Endothelial cell of hepatic sinusoid (primary cell): ENCODE measurements around the gene LIMS2.

Source experiments
- in situ Hi-C: cut with HindIII; loops from 2 replicates; pipeline ENCODE4 v1.10.0; 2017; ENCODE audit warnings: low sequenced_read_pairs

The LIMS2 gene, protein sequence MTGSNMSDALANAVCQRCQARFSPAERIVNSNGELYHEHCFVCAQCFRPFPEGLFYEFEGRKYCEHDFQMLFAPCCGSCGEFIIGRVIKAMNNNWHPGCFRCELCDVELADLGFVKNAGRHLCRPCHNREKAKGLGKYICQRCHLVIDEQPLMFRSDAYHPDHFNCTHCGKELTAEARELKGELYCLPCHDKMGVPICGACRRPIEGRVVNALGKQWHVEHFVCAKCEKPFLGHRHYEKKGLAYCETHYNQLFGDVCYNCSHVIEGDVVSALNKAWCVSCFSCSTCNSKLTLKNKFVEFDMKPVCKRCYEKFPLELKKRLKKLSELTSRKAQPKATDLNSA

GRCh38 chr2:127675331-127676261 lies at the start of gene LIMS2:
TSS of gene LIMS2 (minus strand) at chr2:127675530. CDS start at chr2:127675024, 506 bp downstream.
- in situ Hi-C loops, result no loop called here

DNA sequence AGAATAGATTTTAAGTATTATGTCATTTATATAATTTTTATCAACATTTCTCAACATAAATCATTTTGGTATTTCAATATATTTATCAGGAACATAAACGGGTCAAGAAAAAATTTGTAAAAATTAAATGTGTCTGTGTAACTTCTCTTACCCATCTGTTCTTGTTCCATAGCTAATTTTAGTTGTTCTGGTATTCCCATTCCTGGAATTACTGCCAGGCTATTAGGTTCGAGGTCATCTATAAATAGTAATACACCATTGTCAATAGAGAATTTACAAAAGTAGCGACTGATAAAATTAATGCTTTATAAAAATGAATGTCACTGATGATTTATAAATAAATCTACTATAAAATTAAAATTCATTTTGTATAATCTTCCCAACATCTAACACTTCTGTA lies 47.5 kb upstream of the LIMS2 start:
- in situ Hi-C loops, result no loop called here

DNA sequence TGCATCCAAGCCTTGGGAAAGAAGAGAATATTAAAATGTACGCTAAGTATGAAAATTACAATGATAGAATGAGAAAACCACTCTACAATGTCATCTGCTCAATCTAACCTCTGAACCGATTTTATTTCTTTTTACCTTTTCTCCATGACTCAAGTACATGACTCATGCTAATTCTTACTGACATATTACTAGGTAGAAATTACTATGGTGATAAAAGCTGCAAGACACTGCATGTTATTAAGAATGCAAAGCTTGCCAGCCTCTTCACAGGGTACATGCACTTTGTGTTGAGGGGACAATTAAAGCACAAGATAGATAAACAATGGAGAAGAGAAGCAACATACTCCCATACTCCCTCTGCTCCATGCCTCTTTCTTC lies 46.6 kb upstream of the LIMS2 start:
- in situ Hi-C loops, result no loop called here

DNA sequence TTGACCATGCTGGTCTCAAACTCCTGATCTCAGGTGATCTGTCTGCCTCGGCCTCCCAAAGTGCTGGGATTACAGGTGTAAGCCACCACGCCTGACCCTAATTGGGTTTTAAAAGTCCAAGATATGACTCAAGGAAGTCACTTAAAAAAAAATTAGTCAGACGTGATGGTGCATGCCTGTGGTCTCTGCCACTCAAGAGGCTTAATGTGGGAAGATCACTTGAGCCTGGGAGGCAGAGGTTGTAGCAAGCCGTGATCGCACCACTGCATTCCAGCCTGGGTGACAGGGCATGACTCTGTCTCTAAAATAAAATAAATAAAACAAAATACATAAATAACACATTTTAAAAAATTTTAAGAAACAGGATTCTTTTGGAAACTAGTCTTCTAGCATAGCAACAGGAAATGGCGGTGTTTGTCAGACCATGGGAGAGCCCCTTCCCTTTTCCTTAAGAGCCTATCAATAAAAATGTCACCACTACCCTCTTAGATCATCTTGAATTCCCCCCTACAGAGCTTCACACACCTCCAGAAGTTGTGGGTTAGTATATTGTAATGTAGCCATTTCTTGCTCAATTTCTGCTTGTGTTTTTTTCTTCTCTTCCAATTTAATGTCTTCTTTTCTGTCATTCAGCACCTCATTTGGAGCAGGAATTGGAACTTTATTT lies 46.1 kb upstream of the LIMS2 start:
- in situ Hi-C loops, result no loop called here

DNA sequence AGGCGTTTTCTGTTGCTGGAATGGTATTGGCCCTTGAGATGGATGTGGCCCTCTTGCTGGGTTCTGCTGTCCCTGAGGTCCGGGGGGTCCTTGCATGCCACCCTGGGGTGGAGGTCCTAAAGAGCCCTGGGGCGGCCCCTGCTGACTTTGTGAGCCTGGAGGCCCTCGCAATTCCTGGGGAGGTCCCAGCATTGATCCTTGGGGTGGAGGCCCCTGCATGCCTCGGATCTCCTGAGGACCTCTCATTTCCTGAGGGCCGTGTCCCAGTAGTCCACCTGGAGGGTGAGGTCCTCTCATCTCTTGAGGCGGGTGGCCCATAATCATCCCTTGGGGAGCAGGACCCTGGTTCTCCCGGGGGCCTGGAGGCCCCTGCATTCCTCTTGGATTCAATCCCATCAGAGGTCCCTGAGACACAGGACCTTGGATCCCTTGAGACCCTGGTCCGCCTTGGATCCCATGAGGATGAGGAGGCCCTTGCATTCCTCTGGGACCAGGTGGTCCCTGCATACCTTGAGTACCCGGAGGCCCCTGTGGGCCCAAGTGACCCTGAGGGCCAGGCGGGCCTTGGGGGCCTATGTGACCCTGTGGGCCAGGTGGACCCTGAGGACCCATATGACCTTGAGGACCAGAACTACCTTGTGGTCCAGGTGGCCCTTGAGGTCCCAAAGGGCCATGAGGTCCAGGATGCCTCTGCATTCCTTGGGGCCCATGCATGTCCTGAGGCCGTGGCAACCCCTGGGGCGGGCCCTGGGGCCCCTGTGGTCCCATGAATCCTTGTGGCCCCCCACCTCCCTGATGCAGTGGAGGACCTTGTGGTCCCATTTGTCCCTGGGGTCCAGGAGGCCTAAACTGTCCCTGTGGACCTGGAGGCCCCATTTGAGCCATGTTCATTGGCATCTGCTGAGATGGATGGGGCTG lies 44.2 kb upstream of the LIMS2 start:
- in situ Hi-C loops, result no loop called here

GRCh38 chr2:127718271-127718670 lies 42.9 kb upstream of the LIMS2 start:
- in situ Hi-C loops, result no loop called here

GRCh38 chr2:127715778-127716449 lies 40.6 kb upstream of the LIMS2 start:
- in situ Hi-C loops, result no loop called here

- in situ Hi-C loops, result no loop called here
Observed at GRCh38 chr2:127713562-127713961, 38.2 kb upstream of the LIMS2 start.

GRCh38 chr2:127712999-127713398 lies 37.7 kb upstream of the LIMS2 start:
- in situ Hi-C loops, result no loop called here

DNA sequence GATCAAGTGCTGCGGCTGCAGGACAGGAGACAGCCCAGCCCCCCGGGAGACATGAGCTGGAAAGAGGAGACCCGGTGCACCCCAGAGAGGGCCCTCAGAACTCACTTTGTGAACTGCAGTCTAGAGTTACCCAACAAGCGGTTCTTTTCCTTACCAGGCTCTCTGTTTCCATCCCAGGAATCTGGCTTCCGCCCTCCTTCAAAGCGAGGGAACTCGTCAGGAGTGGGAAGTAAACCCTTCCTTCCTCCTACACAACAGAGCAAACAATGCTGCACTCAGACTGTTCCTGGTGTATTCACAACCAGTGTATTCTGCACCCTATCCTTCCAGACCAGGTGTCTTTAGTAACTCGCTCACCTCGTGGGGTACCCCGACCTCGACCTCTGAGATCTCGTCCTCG lies 34.0 kb upstream of the LIMS2 start:
- in situ Hi-C loops, result loop anchor here (5.0 kb wide), 1 partner anchor 33 kb away; no protein-coding TSS in a partner anchor

GRCh38 chr2:127707890-127708648 lies 32.7 kb upstream of the LIMS2 start:
- in situ Hi-C loops, result loop anchor here (5.0 kb wide), 1 partner anchor 34 kb away; no protein-coding TSS in a partner anchor

DNA sequence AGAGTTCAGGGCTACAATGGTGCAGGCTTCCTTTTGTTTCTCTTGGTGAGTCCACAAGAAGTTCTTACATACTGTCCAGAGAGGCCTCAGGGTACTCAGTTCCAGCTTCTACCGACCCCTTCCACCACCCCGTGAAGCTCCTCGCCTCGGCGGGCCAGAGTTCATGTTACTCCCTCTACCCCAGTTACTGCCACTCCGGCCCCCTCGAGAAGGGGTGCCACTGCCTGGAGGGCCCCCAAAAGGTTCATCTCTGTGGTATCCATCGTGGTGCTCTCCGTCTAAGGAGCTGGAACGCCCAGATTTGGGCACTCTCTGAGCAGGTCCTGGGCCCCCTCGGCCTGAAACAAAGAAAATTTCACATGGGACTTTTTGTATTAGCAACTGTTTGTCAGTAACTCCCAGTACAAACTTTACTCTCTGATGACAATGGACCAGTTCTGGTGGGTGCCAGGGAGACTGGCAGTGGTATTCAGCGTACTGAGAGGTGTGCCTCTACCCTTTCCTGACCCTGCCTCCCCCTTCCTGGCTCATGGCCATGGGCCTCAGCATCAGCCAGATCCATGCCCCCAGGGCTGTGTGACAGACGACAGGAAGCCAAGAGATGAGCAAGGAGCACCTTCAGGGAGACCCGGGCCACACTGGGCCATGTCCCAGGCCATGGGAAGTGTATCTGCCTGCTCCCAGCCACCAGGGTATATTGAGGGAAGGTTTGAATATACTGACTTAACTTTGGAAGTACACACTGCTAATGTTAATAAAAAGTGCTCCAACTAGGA lies 31.1 kb upstream of the LIMS2 start:
- in situ Hi-C loops, result loop anchor here (5.0 kb wide), 1 partner anchor 36 kb away; no protein-coding TSS in a partner anchor

DNA sequence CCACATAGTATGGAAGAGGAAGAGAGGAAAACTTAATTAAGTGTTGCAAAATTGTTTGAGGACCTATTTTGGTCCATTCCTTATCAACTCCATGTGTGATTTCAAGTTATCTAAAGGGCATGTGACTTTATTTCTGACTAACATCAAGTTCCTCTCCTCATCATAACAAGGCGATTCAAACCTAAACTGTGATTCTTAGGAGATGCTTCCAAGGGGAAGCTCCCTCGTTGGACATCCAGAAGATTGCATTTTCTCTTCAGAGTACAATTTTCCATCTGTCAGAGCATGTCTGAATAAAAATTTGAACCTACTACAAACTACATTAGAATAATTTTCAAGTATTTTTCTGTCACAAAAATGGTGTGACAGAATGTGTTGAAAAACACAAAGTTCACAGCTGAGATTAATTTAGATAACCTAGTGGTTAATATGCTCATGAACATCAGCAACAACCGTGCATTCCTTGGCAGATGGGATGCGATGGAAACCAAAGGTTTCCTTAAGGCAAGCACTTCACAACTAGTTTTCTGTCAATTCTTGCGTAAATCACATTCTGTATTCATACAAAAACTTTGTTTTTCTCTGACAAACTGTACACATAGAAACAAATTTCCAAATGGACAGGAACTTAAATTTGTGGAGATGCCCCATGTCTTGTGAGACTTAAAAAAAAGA lies 30.2 kb upstream of the LIMS2 start:
- in situ Hi-C loops, result loop anchor here (5.0 kb wide), 1 partner anchor 37 kb away; no protein-coding TSS in a partner anchor

DNA sequence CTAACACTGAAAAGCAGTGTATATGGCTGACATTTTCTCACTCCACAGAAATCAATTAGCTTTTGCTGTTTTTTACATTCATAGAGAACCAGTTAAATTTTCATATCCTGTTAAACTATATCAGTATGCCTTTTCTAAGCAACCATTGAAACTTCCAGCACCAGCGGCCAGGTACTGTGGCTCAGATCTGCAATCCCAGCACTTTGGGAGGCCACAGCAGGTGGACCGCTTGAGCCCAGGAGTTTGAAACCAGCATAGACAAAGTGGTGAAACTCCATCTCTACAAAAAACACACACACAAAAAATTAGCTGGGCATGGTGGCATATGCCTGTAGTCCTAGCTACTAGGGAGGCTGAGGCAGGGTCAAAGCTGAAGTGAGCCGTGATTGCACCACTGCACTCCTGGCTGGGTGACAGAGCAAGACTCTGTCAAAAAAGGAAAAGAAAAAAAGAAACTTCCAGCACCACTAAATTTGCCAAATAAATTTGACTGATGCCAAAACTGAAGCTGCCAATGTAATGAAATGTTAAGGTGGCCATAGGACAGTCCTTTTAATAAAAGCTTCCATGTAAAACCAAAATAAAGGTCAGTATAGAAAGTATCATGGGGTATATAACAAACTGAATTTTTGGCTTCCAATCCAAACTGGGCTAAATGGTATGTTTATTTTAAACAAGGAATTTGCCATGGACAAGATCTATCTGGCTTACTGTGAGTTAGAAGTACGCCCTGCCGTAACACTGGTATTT lies 29.5 kb upstream of the LIMS2 start:
- in situ Hi-C loops, result loop anchor here (5.0 kb wide), 1 partner anchor 37 kb away; no protein-coding TSS in a partner anchor

- in situ Hi-C loops, result no loop called here
Observed at GRCh38 chr2:127703282-127703681, 28.0 kb upstream of the LIMS2 start.

DNA sequence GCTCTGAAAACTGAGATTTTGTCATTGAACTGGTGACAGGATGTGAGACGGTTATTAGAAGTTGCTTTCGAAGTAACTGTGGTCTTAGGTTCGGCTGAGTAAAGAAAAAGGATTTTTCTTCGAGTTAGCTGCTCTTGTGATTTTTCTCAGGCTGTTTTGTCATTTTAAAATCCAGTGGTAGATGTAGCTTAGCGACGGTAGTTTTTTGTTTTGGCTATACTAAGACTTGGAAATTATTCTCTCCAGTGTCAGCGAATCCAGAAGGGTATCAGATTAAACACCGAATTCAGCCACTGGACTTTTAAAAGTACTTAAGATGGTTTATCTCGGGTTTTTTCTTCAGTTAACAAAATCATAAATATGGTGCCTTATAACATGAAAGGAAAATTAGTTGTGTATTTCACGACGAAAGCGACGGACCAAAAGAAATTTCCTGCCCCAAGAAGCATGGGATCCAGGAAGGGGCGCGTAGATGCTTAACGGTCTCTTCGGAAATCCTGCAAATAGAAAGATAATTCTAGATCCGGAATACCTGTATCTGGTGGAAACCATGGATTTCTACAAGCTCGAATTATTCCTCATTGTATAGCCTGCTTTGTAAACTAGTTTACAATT lies 27.2 kb upstream of the LIMS2 start:
- in situ Hi-C loops, result no loop called here
